ENCODE data around the gene PRKCD. TPM values are rescaled to one million over a fixed set of nuclear protein-coding genes. Genes with fewer than 3 reads are reported as not detected.

The PRKCD gene
- total RNA-seq, 2 experiments from 2014 or later: 22.0 to 26.5 TPM

DNA sequence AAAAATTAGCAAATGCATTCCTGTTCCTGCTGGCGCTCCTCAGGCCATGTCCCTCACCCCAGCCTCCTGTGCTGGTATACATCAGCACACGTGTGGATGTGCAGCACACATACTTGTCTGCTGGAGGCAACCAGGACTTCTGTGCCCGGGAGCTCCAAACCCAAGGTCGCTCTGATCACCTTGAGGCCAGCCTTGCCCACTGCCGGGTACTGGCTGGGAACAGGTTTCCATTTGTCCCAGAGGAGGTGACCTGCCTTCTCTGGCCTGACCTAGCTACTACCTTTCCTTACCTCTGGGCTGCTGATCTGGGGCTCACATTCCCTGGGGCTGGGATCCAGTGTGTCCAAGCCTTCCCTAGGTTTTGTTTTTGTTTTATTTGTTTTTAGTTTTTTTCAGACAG lies 12.1 kb downstream of the PRKCD start:
- ATAC-seq (no peak), DNase-seq (no peak)
- intact Hi-C loops (cut with DNase I, micrococcal nuclease): no loop called here
- Mint-ChIP-seq H3K36me3 (ENCODE audit: low read depth) (peaks cover 4% of the 10 kb centered on the region), H3K9me3 (ENCODE audit: low read depth) (no peaks in the 10 kb centered on the region), H3K27ac (no peak overlapping the region), H3K4me3 (no peak overlapping the region), H3K27me3 (no peaks in the 10 kb centered on the region), H3K4me1 (peaks cover 26% of the 10 kb centered on the region)
- ChIA-PET CTCF (interaction anchor here (1.3 kb wide), 1 partner anchor 62 kb away, joined by 4 read pairs; no protein-coding TSS in a partner anchor), POLR2A (no interaction called here)

GRCh38 chr3:53174346-53175250 lies 13.6 kb downstream of the PRKCD start:
- Mint-ChIP-seq H3K4me1 (peaks cover 15% of the 10 kb centered on the region), H3K9me3 (ENCODE audit: low read depth) (no peaks in the 10 kb centered on the region), H3K27me3 (no peaks in the 10 kb centered on the region), H3K27ac (no peak overlapping the region), H3K36me3 (ENCODE audit: low read depth) (peaks cover 11% of the 10 kb centered on the region), H3K4me3 (no peak overlapping the region)
- CTCF ChIA-PET: interaction anchor here (0.9 kb wide), 1 partner anchor 22 kb away, joined by 3 read pairs; no protein-coding TSS in a partner anchor
- intact Hi-C loops (cut with DNase I, micrococcal nuclease): no loop called here
- ATAC-seq (no peak), DNase-seq (no peak)
- POLR2A ChIA-PET: interaction anchor here (0.8 kb wide), 1 partner anchor 376 kb away, joined by 4 read pairs; no protein-coding TSS in a partner anchor

DNA sequence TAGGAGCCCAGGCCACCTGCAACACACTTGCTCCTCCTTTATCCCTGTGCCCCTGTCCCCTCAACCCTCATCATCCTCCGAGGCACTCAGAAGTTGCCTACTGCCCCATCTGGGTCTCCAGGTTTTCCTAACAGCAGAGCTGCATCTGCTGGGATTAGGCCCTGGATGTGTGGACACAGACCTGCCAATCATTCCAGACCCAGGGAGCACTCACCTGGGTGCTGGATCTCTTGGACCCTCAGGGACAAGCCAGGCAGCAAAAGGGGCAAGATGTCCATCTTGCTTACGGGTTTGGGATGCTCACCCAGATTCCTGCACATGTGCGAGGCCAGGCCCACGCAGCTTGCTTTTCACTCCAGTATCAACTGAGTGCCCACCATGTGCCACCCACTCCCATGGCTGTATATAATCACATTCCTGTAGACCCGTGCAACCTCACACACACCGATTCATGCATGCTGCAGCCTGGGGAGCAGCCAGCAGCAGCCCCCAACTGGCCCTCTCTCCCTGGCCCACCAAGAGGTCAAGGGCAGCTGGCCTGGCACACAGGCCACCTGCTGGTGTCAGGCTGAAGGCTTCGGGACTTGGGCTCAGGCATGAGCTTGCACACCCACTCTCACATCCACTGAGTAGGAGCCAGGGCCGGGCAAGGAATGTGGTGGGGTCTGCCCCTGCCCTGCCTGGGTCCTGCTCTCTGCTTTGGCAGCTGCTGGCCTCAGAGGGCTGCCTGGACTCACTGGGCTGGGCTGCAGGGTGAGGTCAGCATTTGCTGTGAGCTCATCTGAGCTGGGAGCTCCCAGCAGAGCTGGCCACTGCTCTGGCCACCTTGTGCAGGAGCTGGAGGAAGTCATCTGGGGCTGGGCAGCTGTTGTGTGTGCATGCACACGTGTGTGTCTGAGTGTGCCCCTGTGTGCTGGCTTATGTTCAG lies 14.9 kb downstream of the PRKCD start:
- H3K27ac Mint-ChIP-seq: no peak overlapping the region
- intact Hi-C loops (cut with DNase I, micrococcal nuclease): no loop called here
- no peaks in the 10 kb centered on the region for H3K9me3 Mint-ChIP-seq (ENCODE audit: low read depth)
- peaks cover 17% of the 10 kb centered on the region for H3K36me3 Mint-ChIP-seq (ENCODE audit: low read depth)
- POLR2A ChIA-PET: no interaction called here
- no peak for DNase-seq
- CTCF ChIA-PET: interaction anchor here (0.7 to 0.8 kb wide), 2 partner anchors 9 to 36 kb away, joined by 3 read pairs; no protein-coding TSS in a partner anchor
- H3K4me1 Mint-ChIP-seq: peaks cover 3% of the 10 kb centered on the region
- no peak for ATAC-seq
- H3K27me3 Mint-ChIP-seq: no peaks in the 10 kb centered on the region
- H3K4me3 Mint-ChIP-seq: no peak overlapping the region

- ChIA-PET CTCF (no interaction called here), POLR2A (no interaction called here)
- ATAC-seq: no peak
- Mint-ChIP-seq H3K4me3 (no peak overlapping the region), H3K27me3 (no peaks in the 10 kb centered on the region), H3K4me1 (no peaks in the 10 kb centered on the region), H3K27ac (no peak overlapping the region), H3K36me3 (ENCODE audit: low read depth) (peaks cover 17% of the 10 kb centered on the region), H3K9me3 (ENCODE audit: low read depth) (no peaks in the 10 kb centered on the region)
- intact Hi-C loops (cut with DNase I, micrococcal nuclease): no loop called here
- DNase-seq: no peak
Observed at GRCh38 chr3:53178246-53178645, 17.2 kb downstream of the PRKCD start.

- POLR2A ChIA-PET: no interaction called here
- DNase-seq (no peak), ATAC-seq (no peak)
- Mint-ChIP-seq H3K36me3 (ENCODE audit: low read depth) (peaks cover 13% of the 10 kb centered on the region), H3K4me3 (no peak overlapping the region), H3K4me1 (no peaks in the 10 kb centered on the region), H3K27me3 (no peaks in the 10 kb centered on the region), H3K9me3 (ENCODE audit: low read depth) (no peaks in the 10 kb centered on the region), H3K27ac (no peak overlapping the region)
- intact Hi-C loops (cut with DNase I, micrococcal nuclease): no loop called here
- CTCF ChIA-PET: no interaction called here
Observed at GRCh38 chr3:53179580-53179979, 18.6 kb downstream of the PRKCD start.

GRCh38 chr3:53180305-53181023 lies 19.5 kb downstream of the PRKCD start:
- Mint-ChIP-seq H3K27ac (no peak overlapping the region), H3K4me3 (no peak overlapping the region), H3K36me3 (ENCODE audit: low read depth) (peaks cover 19% of the 10 kb centered on the region), H3K27me3 (no peaks in the 10 kb centered on the region), H3K9me3 (ENCODE audit: low read depth) (no peaks in the 10 kb centered on the region), H3K4me1 (no peaks in the 10 kb centered on the region)
- DNase-seq: no peak
- POLR2A ChIA-PET: no interaction called here
- CTCF ChIA-PET: interaction anchor here (1.0 kb wide), 1 partner anchor 10 kb away, joined by 5 read pairs; no protein-coding TSS in a partner anchor
- ATAC-seq: no peak
- intact Hi-C loops (cut with DNase I, micrococcal nuclease): no loop called here

DNA sequence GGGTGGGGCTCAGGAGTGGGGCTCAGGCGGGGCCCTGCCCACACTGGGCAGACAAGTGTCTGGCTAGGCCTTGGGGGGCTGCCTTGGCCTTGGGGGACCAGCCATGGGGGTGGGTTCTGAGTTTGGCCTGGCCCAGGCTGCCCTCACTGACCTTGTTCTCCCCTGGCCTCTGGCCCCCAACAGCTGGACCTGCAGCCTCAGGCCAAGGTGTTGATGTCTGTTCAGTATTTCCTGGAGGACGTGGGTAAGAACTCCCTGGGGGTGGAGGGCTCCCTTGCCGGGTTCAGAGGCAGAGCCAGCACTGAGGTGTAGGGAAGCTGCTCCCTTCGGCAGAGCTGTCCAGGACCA lies 20.0 kb downstream of the PRKCD start:
- ChIA-PET CTCF (interaction anchor here (1.0 kb wide), 1 partner anchor 11 kb away, joined by 5 read pairs; no protein-coding TSS in a partner anchor), POLR2A (no interaction called here)
- intact Hi-C loops (cut with DNase I, micrococcal nuclease): no loop called here
- Mint-ChIP-seq H3K4me1 (no peaks in the 10 kb centered on the region), H3K9me3 (ENCODE audit: low read depth) (no peaks in the 10 kb centered on the region), H3K27ac (no peak overlapping the region), H3K27me3 (no peaks in the 10 kb centered on the region), H3K36me3 (ENCODE audit: low read depth) (peaks cover 19% of the 10 kb centered on the region), H3K4me3 (no peak overlapping the region)
- DNase-seq (no peak), ATAC-seq (no peak)

DNA sequence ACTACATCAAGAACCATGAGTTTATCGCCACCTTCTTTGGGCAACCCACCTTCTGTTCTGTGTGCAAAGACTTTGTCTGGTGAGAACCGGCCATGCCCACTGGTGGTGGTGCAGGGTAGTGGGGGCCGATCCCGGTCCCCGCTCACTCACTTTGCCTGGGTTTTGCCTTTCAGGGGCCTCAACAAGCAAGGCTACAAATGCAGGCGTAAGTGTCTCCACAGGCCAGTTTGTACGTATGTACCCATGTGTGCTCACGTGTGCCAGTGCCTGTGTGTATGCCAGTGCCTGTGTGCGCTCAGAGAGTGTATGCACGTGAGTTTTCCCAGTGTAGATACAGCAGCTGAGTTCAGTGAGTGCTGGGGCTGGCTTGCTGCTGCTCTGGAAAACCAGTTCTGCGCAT lies 20.5 kb downstream of the PRKCD start:
- Mint-ChIP-seq H3K4me3 (no peak overlapping the region), H3K27ac (no peak overlapping the region), H3K4me1 (no peaks in the 10 kb centered on the region), H3K9me3 (ENCODE audit: low read depth) (no peaks in the 10 kb centered on the region), H3K36me3 (ENCODE audit: low read depth) (peaks cover 19% of the 10 kb centered on the region), H3K27me3 (no peaks in the 10 kb centered on the region)
- DNase-seq (no peak), ATAC-seq (no peak)
- intact Hi-C loops (cut with DNase I, micrococcal nuclease): no loop called here
- POLR2A ChIA-PET: no interaction called here
- CTCF ChIA-PET: interaction anchor here (1.0 kb wide), 1 partner anchor 11 kb away, joined by 5 read pairs; no protein-coding TSS in a partner anchor

DNA sequence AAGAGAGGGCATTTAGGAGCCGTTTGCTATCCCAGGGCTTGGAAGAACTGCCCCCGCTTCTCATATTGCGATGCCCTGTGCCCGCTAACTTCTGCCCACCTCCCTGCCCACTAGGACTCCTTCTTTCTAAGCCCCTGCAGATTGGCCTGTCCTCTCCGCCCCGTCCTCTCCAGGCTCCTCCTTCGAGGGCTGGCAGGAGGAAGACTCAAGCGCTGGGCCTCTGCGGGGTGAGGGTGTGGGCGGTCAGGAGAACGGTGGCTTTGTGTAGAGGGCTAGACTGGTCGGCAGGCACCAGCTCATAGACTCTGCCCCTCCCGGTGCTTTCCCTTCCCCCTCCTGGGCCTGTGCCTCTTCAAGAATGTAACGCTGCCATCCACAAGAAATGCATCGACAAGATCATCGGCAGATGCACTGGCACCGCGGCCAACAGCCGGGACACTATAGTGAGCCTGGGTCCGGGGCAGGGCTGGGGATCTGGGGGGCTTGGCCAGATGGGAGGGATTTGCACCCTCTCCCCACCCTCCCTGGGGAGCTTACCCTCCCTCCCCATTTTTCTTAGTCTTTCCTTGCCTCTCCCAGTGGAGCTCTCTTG lies 21.9 kb downstream of the PRKCD start:
- Mint-ChIP-seq H3K4me3 (no peak overlapping the region), H3K27ac (no peak overlapping the region), H3K9me3 (ENCODE audit: low read depth) (no peaks in the 10 kb centered on the region), H3K27me3 (no peaks in the 10 kb centered on the region), H3K36me3 (ENCODE audit: low read depth) (peaks cover 19% of the 10 kb centered on the region), H3K4me1 (no peaks in the 10 kb centered on the region)
- intact Hi-C loops (cut with DNase I, micrococcal nuclease): no loop called here
- POLR2A ChIA-PET: no interaction called here
- CTCF ChIA-PET: interaction anchor here (1.6 kb wide), 1 partner anchor 10 kb away, joined by 4 read pairs; no protein-coding TSS in a partner anchor
- DNase-seq (no peak), ATAC-seq (no peak)

GRCh38 chr3:53183514-53183913 lies 22.5 kb downstream of the PRKCD start:
- POLR2A ChIA-PET: no interaction called here
- Mint-ChIP-seq H3K4me3 (no peak overlapping the region), H3K27ac (no peak overlapping the region), H3K36me3 (ENCODE audit: low read depth) (peaks cover 19% of the 10 kb centered on the region), H3K4me1 (no peaks in the 10 kb centered on the region), H3K27me3 (no peaks in the 10 kb centered on the region), H3K9me3 (ENCODE audit: low read depth) (no peaks in the 10 kb centered on the region)
- DNase-seq: no peak
- CTCF ChIA-PET: interaction anchor here (0.5 to 1.6 kb wide), 2 partner anchors 9 to 108 kb away, joined by 3 to 4 read pairs; no protein-coding TSS in a partner anchor
- no peak for ATAC-seq
- intact Hi-C loops (cut with DNase I, micrococcal nuclease): no loop called here

DNA sequence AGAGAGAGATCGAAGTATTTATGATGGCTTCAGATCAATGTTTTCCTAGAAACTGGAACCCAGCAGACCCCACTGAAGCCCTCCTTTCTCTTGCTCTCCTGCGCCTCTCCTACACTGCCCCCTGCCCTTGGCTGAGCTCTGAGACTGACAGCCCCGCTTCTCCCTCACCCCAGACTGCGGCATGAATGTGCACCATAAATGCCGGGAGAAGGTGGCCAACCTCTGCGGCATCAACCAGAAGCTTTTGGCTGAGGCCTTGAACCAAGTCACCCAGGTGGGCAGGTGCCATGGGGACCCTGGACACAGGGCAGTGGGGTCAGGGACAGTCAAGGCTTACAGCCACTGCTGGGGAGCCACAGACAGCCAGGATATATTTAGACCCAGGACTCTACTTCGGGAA lies 23.7 kb downstream of the PRKCD start:
- no peaks in the 10 kb centered on the region for H3K9me3 Mint-ChIP-seq (ENCODE audit: low read depth)
- H3K4me3 Mint-ChIP-seq: no peak overlapping the region
- H3K27me3 Mint-ChIP-seq: no peaks in the 10 kb centered on the region
- DNase-seq (no peak), ATAC-seq (no peak)
- no peaks in the 10 kb centered on the region for H3K4me1 Mint-ChIP-seq
- POLR2A ChIA-PET: no interaction called here
- H3K36me3 Mint-ChIP-seq (ENCODE audit: low read depth): peaks cover 11% of the 10 kb centered on the region
- intact Hi-C loops (cut with DNase I, micrococcal nuclease): no loop called here
- CTCF ChIA-PET: no interaction called here
- H3K27ac Mint-ChIP-seq: no peak overlapping the region

Data from activated CD4-positive, alpha-beta T cell treated with anti-CD3 and anti-CD28 coated beads for 36 hours (primary cell).